Esophagus (tissue), 2 donors: Measurements from ENCODE around the gene FUT8. TPM values are rescaled to one million over a fixed set of nuclear protein-coding genes. Genes with fewer than 3 reads are reported as not detected.

Experiments
- H3K27ac ChIP-seq, 2 donors: one replicate each; pipeline ENCODE4 v1.5.1; 2013; ENCODE audit warnings: low read depth in 2 of 2, mild to moderate bottlenecking in 2 of 2, inconsistent platforms in 1 of 2, low read length in 1 of 2, moderate library complexity in 1 of 2
- H3K27me3 ChIP-seq, 2 donors: one replicate each; pipeline ENCODE4 v1.6.1; 2013; ENCODE audit warnings: low read length in 2 of 2, control low read depth in 1 of 2, mild to moderate bottlenecking in 1 of 2; ENCODE audit not compliant: insufficient read depth in 2 of 2, control insufficient read depth in 1 of 2
- H3K36me3 ChIP-seq, 2 donors: one replicate each; pipeline ENCODE4 v1.6.1; 2013; ENCODE audit warnings: low read length in 1 of 2; ENCODE audit not compliant: control insufficient read depth in 2 of 2, insufficient read depth in 2 of 2
- H3K4me1 ChIP-seq, 2 donors: one replicate each; pipeline ENCODE4 v1.6.1; 2013; ENCODE audit warnings: low read length in 1 of 2; ENCODE audit not compliant: control insufficient read depth in 2 of 2, insufficient read depth in 2 of 2
- H3K4me3 ChIP-seq, 2 donors: one replicate each; pipeline ENCODE4 v1.5.1; 2013; ENCODE audit warnings: low read length in 2 of 2, mild to moderate bottlenecking in 2 of 2, low read depth in 1 of 2, moderate library complexity in 1 of 2
- H3K9me3 ChIP-seq, 2 donors: one replicate each; pipeline ENCODE4 v1.6.1; 2013; ENCODE audit warnings: mild to moderate bottlenecking in 2 of 2, low read depth in 1 of 2, low read length in 1 of 2, moderate library complexity in 1 of 2; ENCODE audit not compliant: control insufficient read depth in 2 of 2, insufficient read depth in 1 of 2
- WGBS, 2 donors: extraction: QIAGEN DNeasy Blood & Tissue Kit; methylation state at CpG; one replicate each; pipeline ENCODE4 v1.1.7; 2013; 5-methylcytosine and 5-hydroxymethylcytosine counted together
- polyA plus RNA-seq, 2 donors: library from polyadenylated mRNA; stranded (reverse); fragments of 200-250 nt; gene quantifications; one replicate each; pipeline ENCODE4 v1.2.3, GENCODE V29; 2013
- donor health status: healthy with polysubstance abuse.
- donor health status: Bipolar disorder and iron deficiency.

The FUT8 gene
- polyA plus RNA-seq, 2 donors, result 2.5 to 3.4 TPM

DNA sequence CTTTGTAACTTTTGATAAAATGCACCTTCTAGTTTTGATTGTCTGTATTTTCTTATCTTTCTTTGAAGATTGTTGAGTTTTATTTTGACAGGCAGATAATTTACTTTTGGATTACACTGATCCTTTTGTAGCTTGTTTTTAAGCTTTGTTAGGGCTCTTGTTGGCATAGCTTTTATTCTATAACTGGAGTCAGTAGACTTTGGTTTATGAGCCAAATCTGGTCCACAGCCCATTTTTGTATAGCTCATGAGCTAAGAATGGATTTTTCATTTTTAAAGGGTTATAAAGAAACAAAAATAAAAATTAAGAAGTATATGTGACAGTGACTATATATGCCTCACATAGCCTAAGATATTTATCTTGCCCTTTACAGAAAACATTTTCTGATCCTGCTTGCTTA is 142.3 kb downstream of the FUT8 start:
- no peaks in the 10 kb centered on the region for H3K27me3 ChIP-seq
- no peaks in the 10 kb centered on the region for H3K4me1 ChIP-seq
- H3K9me3 ChIP-seq, result no peaks in the 10 kb centered on the region
- H3K4me3 ChIP-seq, result no peak overlapping the region
- no peak overlapping the region for H3K27ac ChIP-seq
- H3K36me3 ChIP-seq, result no peaks in the 10 kb centered on the region

DNA sequence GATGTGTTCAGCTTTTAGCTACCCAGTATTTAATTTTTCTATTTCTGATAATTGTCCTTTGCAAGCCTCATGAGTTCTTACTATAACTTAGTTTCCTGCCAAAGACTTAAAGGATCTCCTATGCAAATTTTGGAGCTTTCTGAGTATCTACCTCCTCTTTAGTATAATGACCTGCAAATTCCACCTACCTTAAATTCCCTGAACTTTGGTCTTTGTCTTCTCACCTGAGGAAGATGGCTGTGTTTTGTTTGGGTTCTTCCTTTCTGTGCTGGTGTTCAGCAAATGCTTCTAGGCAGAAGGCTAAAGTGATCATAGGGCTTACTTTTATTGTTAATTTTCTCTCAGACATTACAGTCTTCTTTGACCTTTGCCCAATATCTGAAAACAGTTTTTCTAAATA is 142.8 kb downstream of the FUT8 start:
- Histone ChIP-seq H3K4me1 (no peaks in the 10 kb centered on the region), H3K4me3 (no peak overlapping the region), H3K27ac (no peak overlapping the region), H3K27me3 (no peaks in the 10 kb centered on the region), H3K9me3 (no peaks in the 10 kb centered on the region), H3K36me3 (no peaks in the 10 kb centered on the region)

DNA sequence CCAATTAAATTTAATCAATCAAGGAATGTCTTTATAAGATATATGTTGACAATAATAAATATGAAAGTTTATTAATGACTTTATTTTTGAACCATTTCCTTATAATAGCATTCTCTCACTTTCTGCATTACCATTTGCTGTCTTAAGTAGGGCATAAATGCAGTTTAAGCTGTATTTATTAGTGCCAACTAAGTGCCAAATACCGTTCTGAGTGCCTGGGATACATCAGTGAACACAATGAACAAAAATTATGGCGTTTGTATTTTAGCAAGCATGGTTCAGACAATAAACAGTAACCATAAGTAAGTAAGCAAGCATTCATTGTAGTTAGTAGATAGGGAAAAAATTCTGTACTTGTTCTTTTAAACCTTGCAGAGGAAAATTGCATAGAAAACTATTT is 145.8 kb downstream of the FUT8 start:
- H3K27me3 ChIP-seq, result no peaks in the 10 kb centered on the region
- no peaks in the 10 kb centered on the region for H3K4me1 ChIP-seq
- 70 to 74% methylated on average over 2 of the region's 2 CpGs for WGBS, 2 donors
- H3K27ac ChIP-seq, result no peak overlapping the region
- H3K36me3 ChIP-seq, result no peaks in the 10 kb centered on the region
- H3K4me3 ChIP-seq, result no peak overlapping the region
- no peaks in the 10 kb centered on the region for H3K9me3 ChIP-seq

DNA sequence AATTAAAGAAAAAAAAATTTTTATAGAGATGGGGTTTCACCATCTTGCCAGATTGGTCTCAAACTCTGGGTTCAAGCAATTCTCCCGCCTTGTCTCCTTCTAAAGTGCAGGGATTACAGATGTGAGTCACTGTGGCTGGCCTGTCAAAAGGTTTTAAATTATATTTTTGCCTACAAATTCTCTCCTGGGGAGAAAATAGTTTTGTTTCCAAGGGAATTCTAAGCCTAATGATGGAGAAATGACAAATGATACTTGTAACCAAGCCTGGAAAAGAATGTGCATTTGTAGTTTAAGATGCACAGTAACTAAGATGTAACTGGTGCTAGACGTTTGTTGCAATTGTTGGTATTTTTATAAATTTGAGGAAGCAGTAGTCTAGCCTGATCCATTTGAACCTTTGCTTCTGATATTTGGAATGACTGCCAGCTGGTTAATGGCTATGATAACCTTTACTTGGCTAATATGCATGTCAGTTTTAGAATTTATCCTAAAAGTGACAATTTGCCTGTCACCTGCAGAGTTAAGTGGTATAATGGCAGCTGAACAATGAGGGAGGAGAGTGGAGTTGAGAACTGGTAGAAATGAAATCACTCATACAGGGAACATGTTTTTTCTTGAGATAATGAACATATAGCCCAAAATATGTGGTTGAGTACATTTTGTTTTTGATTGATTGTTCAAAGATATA is 148.0 kb downstream of the FUT8 start:
- Histone ChIP-seq H3K4me3 (no peak overlapping the region), H3K4me1 (no peaks in the 10 kb centered on the region), H3K36me3 (no peaks in the 10 kb centered on the region), H3K27me3 (no peaks in the 10 kb centered on the region), H3K9me3 (no peaks in the 10 kb centered on the region), H3K27ac (no peak overlapping the region)
- 61 to 72% methylated on average over 2 of the region's 2 CpGs for WGBS, 2 donors

DNA sequence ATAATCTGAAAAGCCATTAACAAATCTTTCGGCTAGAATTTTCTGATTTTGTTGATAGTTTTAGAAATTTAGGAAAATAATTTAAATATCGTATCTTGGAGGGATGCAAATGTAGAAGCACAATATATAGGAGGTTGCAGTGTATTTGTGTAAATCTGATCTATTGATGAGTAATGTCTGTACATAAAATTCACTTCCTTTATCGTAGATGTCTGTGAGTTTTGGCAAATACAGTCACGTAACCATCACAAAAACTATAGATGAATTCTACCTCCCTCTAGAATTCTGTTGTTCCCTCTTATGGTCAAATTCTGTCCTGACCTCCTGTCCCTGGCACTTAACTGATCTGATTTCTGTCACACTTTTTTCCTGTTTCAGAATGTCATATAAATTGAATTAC is 151.8 kb downstream of the FUT8 start:
- Histone ChIP-seq H3K27me3 (no peaks in the 10 kb centered on the region), H3K4me1 (no peaks in the 10 kb centered on the region), H3K4me3 (no peak overlapping the region), H3K27ac (no peak overlapping the region), H3K36me3 (no peaks in the 10 kb centered on the region), H3K9me3 (no peaks in the 10 kb centered on the region)
- 95% methylated on average over 4 of the region's 4 CpGs for WGBS, 2 donors

DNA sequence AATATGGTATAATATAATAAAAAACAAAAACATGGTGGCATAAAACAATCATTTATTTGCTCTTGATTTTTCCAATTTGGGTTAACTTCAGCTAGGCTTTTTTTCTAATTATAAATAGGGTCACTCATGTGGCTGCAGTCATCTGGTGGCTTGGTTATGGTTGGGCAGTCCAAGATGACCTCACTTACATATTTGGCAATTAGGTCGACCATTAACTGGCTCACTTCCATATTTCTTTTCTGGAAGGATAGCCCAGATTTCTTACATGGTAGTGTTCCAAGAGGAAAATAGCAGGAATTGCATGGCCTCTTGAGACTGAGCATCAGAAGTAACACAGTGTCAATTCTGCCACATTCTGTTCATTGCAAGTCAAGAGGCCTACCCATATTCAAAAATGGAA is 153.4 kb downstream of the FUT8 start:
- Histone ChIP-seq H3K36me3 (no peaks in the 10 kb centered on the region), H3K4me3 (no peak overlapping the region), H3K27ac (no peak overlapping the region), H3K4me1 (no peaks in the 10 kb centered on the region), H3K27me3 (no peaks in the 10 kb centered on the region), H3K9me3 (no peaks in the 10 kb centered on the region)
- WGBS, 2 donors, result 68 to 72% methylated on average over 1 of the region's 1 CpG

DNA sequence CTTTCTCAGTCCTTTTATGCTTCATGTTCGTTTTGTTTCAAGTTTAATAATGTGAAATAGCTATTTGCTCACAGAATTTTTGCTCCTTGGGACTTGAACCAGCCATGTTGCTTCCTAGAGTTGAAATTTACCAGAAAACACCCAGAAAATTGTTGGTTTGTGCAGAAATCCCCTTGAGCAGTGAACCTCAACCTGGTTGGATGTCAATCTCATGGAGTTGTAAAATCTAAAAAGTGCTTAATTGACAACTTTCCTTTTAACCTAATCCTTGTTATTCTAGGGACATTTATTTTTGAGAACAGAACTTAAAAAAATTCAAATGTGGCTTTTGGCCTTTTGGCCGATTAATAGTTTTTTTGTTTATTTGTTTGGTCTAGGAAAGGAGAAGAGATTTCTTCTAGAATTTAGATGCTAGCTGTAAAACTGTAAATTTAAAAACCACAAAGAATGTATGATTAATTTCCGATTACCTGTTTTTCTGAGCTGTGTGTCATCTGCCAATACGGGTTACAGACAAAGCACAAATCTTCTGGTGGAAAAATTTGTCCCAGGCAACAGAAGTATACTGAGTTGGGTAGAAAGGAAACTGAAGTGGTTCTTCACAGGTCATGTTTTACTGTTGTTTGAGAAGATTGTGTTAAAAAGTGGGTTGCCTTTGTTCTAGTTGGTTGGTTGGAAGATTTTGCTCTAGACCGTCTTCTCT is 154.4 kb downstream of the FUT8 start:
- Histone ChIP-seq H3K4me1 (no peaks in the 10 kb centered on the region), H3K4me3 (no peak overlapping the region), H3K27ac (no peak overlapping the region), H3K9me3 (no peaks in the 10 kb centered on the region), H3K27me3 (no peaks in the 10 kb centered on the region), H3K36me3 (no peaks in the 10 kb centered on the region)
- WGBS, 2 donors, result 87% methylated on average over 5 of the region's 5 CpGs

DNA sequence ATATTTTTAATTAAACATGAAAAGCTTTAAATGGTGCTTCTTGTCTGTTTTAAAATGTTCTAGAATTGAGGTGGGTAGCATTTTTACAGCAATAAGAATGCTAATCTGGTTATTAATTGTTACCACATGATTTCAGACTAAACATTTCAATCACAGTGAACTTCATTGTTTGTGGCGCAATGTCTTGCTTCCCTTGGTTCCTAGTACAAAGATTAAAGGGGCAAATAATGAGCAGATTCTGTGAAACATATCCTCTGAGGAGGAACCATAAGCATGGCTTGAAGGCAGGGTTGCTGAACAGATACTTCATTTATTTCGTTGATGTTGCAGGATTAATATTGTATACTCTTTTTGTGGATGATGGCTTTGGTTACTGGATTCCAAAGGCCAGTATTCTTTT is 162.1 kb downstream of the FUT8 start:
- no peak overlapping the region for H3K4me3 ChIP-seq
- H3K4me1 ChIP-seq, result no peaks in the 10 kb centered on the region
- H3K27me3 ChIP-seq, result no peaks in the 10 kb centered on the region
- H3K36me3 ChIP-seq, result no peaks in the 10 kb centered on the region
- 50% methylated on average over 2 of the region's 2 CpGs for WGBS, 2 donors
- no peak overlapping the region for H3K27ac ChIP-seq
- H3K9me3 ChIP-seq, result no peaks in the 10 kb centered on the region

DNA sequence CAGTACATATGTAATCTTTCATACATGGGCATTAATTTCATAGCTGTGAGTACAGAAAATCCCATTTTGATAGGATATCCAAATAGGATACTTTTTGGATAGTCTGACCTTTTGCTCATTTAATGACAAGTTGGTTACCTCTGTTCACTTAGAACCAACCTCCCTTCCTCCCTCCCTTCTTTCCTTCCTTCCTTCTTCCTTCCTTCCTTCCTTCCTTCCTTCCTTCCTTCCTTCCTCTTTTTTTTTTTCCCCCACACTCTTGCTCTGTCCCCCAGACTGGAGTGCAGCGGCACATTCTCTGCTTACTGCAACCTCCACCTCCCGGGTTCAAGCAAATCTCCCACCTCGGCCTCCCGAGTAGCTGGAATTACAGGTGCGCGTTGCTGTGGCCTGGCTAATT is 162.9 kb downstream of the FUT8 start:
- H3K27me3 ChIP-seq, result no peaks in the 10 kb centered on the region
- no peak overlapping the region for H3K4me3 ChIP-seq
- no peaks in the 10 kb centered on the region for H3K36me3 ChIP-seq
- no peak overlapping the region for H3K27ac ChIP-seq
- no peaks in the 10 kb centered on the region for H3K4me1 ChIP-seq
- WGBS, 2 donors, result 98% methylated on average over 6 of the region's 6 CpGs
- no peaks in the 10 kb centered on the region for H3K9me3 ChIP-seq

DNA sequence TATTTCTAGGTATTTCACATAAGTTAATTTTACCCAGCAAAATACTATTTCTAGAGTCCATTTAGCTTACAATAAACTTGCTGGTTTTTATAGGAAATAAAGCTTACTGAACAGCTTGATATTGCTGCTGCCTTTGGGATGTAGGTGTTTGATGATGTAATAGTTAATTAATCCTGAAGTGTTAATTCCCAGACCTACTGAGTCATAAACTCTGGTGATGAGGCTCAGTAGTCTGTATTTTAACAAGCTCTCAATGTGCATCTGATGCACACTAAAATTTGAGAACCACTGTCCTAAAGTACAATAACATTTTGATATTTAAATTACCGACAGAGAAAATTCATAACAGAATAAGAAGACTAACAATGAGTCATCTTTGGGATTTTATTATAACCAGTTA is 168.4 kb downstream of the FUT8 start:
- no peaks in the 10 kb centered on the region for H3K4me1 ChIP-seq
- no peak overlapping the region for H3K4me3 ChIP-seq
- H3K27me3 ChIP-seq, result no peaks in the 10 kb centered on the region
- no peak overlapping the region for H3K27ac ChIP-seq
- H3K36me3 ChIP-seq, result no peaks in the 10 kb centered on the region
- 59 to 63% methylated on average over 1 of the region's 1 CpG for WGBS, 2 donors
- no peaks in the 10 kb centered on the region for H3K9me3 ChIP-seq
